ENCODE data around the gene PRIMA1. TPM values are rescaled to one million over a fixed set of nuclear protein-coding genes. Genes with fewer than 3 reads are reported as not detected.
"Not testable (repeated sequence)": the region's sequence is repeated elsewhere in the genome, so short reads cannot be mapped to it uniquely, and the experiment has no call there.

The PRIMA1 gene
- total RNA-seq, 1 donor from 2014 or later: 1.9 TPM

- intact Hi-C loops (cut with DNase I): no loop called here
- Histone ChIP-seq H3K27ac (no peak overlapping the region), H3K4me3 (no peak overlapping the region), H3K9me3 (no peaks in the 10 kb centered on the region), H3K36me3 (no peaks in the 10 kb centered on the region), H3K4me1 (no peaks in the 10 kb centered on the region), H3K27me3 (peaks cover 3% of the 10 kb centered on the region)
- DNase-seq (no peak), ATAC-seq (peak; percentile 12)
- TF ChIP-seq CTCF (IDR thresholded peaks at IDR 0.05): no peak
Observed at GRCh38 chr14:93818857-93819256, 30.6 kb upstream of the PRIMA1 start.

- Histone ChIP-seq H3K4me1 (no peaks in the 10 kb centered on the region), H3K4me3 (no peak overlapping the region), H3K36me3 (no peaks in the 10 kb centered on the region), H3K27ac (no peak overlapping the region), H3K9me3 (no peaks in the 10 kb centered on the region), H3K27me3 (no peaks in the 10 kb centered on the region)
- intact Hi-C loops (cut with DNase I): no loop called here
- TF ChIP-seq CTCF (IDR thresholded peaks at IDR 0.05): no peak
- DNase-seq (no peak), ATAC-seq (no peak)
Observed at GRCh38 chr14:93811676-93812075, 23.4 kb upstream of the PRIMA1 start.

GRCh38 chr14:93811020-93811419 is 22.7 kb upstream of the PRIMA1 start:
- Histone ChIP-seq H3K27me3 (no peaks in the 10 kb centered on the region), H3K36me3 (no peaks in the 10 kb centered on the region), H3K27ac (no peak overlapping the region), H3K4me1 (no peaks in the 10 kb centered on the region), H3K4me3 (no peak overlapping the region), H3K9me3 (no peaks in the 10 kb centered on the region)
- intact Hi-C loops (cut with DNase I): no loop called here
- DNase-seq (no peak), ATAC-seq (no peak)
- no peak for TF ChIP-seq CTCF (IDR thresholded peaks at IDR 0.05)

- H3K4me1 ChIP-seq; ATAC-seq; intact Hi-C loops (cut with DNase I); H3K27ac ChIP-seq; H3K27me3 ChIP-seq; H3K9me3 ChIP-seq; H3K4me3 ChIP-seq; H3K36me3 ChIP-seq; DNase-seq: not testable (repeated sequence)
Observed at GRCh38 chr14:93809491-93810420, 21.5 kb upstream of the PRIMA1 start.

GRCh38 chr14:93804654-93805053 is 16.4 kb upstream of the PRIMA1 start:
- Histone ChIP-seq H3K4me3 (no peak overlapping the region), H3K27ac (no peak overlapping the region), H3K9me3 (no peaks in the 10 kb centered on the region), H3K4me1 (no peaks in the 10 kb centered on the region), H3K36me3 (no peaks in the 10 kb centered on the region), H3K27me3 (no peaks in the 10 kb centered on the region)
- TF ChIP-seq CTCF (IDR thresholded peaks at IDR 0.05): no peak
- no peak for DNase-seq
- ATAC-seq: no peak
- intact Hi-C loops (cut with DNase I): no loop called here

- DNase-seq: no peak
- no peaks in the 10 kb centered on the region for H3K4me1 ChIP-seq
- no peak overlapping the region for H3K27ac ChIP-seq
- no peak for TF ChIP-seq CTCF (IDR thresholded peaks at IDR 0.05)
- no peaks in the 10 kb centered on the region for H3K9me3 ChIP-seq
- ATAC-seq: no peak
- no peaks in the 10 kb centered on the region for H3K27me3 ChIP-seq
- no peak overlapping the region for H3K4me3 ChIP-seq
- H3K36me3 ChIP-seq: no peaks in the 10 kb centered on the region
- intact Hi-C loops (cut with DNase I): no loop called here
Observed at GRCh38 chr14:93803408-93804318, 15.4 kb upstream of the PRIMA1 start.
